GM04504 (cell line): Measurements from ENCODE around the gene LCAT.
A peak's percentile ranks its signal among the peaks of the same experiment; 100 is the strongest.
"Not testable (repeated sequence)": the region's sequence is repeated elsewhere in the genome, so short reads cannot be mapped to it uniquely, and the experiment has no call there.

ENCODE experiments used
- DNase-seq: peaks from one replicate; pipeline ENCODE4 v3.0.0-alpha.2; 2012; ENCODE audit warnings: low read depth

The LCAT gene

GRCh38 chr16:67946966-67947558, 3.1 kb upstream of the LCAT start:
- no peak for DNase-seq

GRCh38 chr16:67946128-67946569, 2.2 kb upstream of the LCAT start:
- no peak for DNase-seq

- no peak for DNase-seq
Measured at GRCh38 chr16:67945392-67945933, 1.5 kb upstream of the LCAT start.

GRCh38 chr16:67944690-67945391, 921 bp upstream of the LCAT start:
- no peak for DNase-seq

GRCh38 chr16:67943256-67943618, 683 bp downstream of the LCAT start:
- DNase-seq = no peak

- DNase-seq = no peak
Measured at GRCh38 chr16:67942510-67943255, 1.2 kb downstream of the LCAT start.

- DNase-seq = no peak
Measured at GRCh38 chr16:67942200-67942509, 1.8 kb downstream of the LCAT start.

- no peak for DNase-seq
Measured at GRCh38 chr16:67941469-67942199, 2.3 kb downstream of the LCAT start.

GRCh38 chr16:67940446-67941089, 3.4 kb downstream of the LCAT start:
- DNase-seq = no peak

GRCh38 chr16:67939507-67940445, 4.1 kb downstream of the LCAT start:
- DNase-seq = no peak

GRCh38 chr16:67937713-67938112, 6.2 kb downstream of the LCAT start:
- not testable (repeated sequence) for DNase-seq

GRCh38 chr16:67936880-67937605, 6.9 kb downstream of the LCAT start:
- DNase-seq = peak; percentile 47

GRCh38 chr16:67936124-67936879, 7.6 kb downstream of the LCAT start, which contains the start of gene PSMB10:
PSMB10 (minus strand) TSS chr16:67936850; CDS start chr16:67936749, 101 bp downstream.
- DNase-seq = no peak

- DNase-seq = peak; percentile 85
Measured at GRCh38 chr16:67935402-67936123, 8.4 kb downstream of the LCAT start.

GRCh38 chr16:67935101-67935401, 8.9 kb downstream of the LCAT start:
- DNase-seq = no peak

GRCh38 chr16:67934306-67935100, 9.4 kb downstream of the LCAT start:
- no peak for DNase-seq

- DNase-seq = no peak
Measured at GRCh38 chr16:67933805-67934204, 10.1 kb downstream of the LCAT start.

- DNase-seq = no peak
Measured at GRCh38 chr16:67932462-67932840, 11.5 kb downstream of the LCAT start.
